Left lung (tissue), 10 donors: ENCODE data around the gene GRWD1. TPM values are rescaled to one million over a fixed set of nuclear protein-coding genes. Genes with fewer than 3 reads are reported as not detected.
A peak's percentile ranks its signal among the peaks of the same experiment; 100 is the strongest.

ENCODE experiments used
- ATAC-seq: fragments of 200-7000 bp; cut with Tn5 transposase; one replicate; pipeline ENCODE4 v1.9.1; 2020; ENCODE audit warnings: moderate library complexity
- DNase-seq, 4 donors: peaks; one replicate each; pipeline ENCODE4 v3.0.0-alpha.2; 2013 to 2020
- H3K27ac ChIP-seq, 2 donors: fragments of 200-600 bp; sonication (generic) in 1 of 2; one replicate each; pipeline versions ENCODE4 v1.5.0 to v1.8.0; 2020 to 2021
- H3K27me3 ChIP-seq, 2 donors: fragments of 200-600 bp; sonication (generic) in 1 of 2; one replicate each; pipeline versions ENCODE4 v1.5.0 to v1.8.0; 2020 to 2021
- H3K36me3 ChIP-seq, 2 donors: fragments of 200-600 bp; sonication (generic) in 1 of 2; one replicate each; pipeline versions ENCODE4 v1.5.0 to v1.8.0; 2020 to 2021
- H3K4me1 ChIP-seq, 2 donors: fragments of 200-600 bp; one replicate each; pipeline ENCODE4 v1.8.0; 2021
- H3K4me3 ChIP-seq, 2 donors: fragments of 200-600 bp; sonication (generic) in 1 of 2; one replicate each; pipeline versions ENCODE4 v1.5.0 to v1.8.0; 2020 to 2021; ENCODE audit warnings: mild to moderate bottlenecking in 1 of 2
- H3K9me3 ChIP-seq, 2 donors: fragments of 200-600 bp; sonication (generic) in 1 of 2; one replicate each; pipeline versions ENCODE4 v1.5.0 to v1.8.0; 2020 to 2021
- intact Hi-C, 2 donors: fragments of 100-400 bp; cut with DNase I; formaldehyde crosslinking; loops; one replicate each; pipeline versions ENCODE4 v1.11.2 to v1.14.2; 2022
- polyA plus RNA-seq, 6 donors: library from polyadenylated mRNA; unstranded; fragments of 120-200 nt; gene quantifications; one replicate each; pipeline ENCODE4 v1.2.1, GENCODE V29; 2013; ENCODE audit not compliant: insufficient read length in 6 of 6
- total RNA-seq, 2 donors: library from RNA; stranded (reverse); fragmentation: NEBNext Ultra II Directional; extraction: Animal tissue kit (Norgen Biotek cat#: 25700); gene quantifications; one replicate each; pipeline ENCODE4 v1.2.1, GENCODE V29; 2021
- TF ChIP-seq, protein P1 (sequence below), 2 donors: fragments of 200-600 bp; sonication (generic) in 1 of 2; IDR thresholded peaks; one replicate each; pipeline versions ENCODE4 v1.5.0 to v1.8.0; 2021; ENCODE audit warnings: antibody characterized with exemption in 2 of 2
- donor health status: DM: no; HTN: yes; CAD: no.
- donor health status: DM: no; HTN: no; CAD: no.

GRWD1 gene
- total and polyA plus RNA-seq, 8 donors, result 18.4 to 33.8 (median 24.4) TPM

DNA sequence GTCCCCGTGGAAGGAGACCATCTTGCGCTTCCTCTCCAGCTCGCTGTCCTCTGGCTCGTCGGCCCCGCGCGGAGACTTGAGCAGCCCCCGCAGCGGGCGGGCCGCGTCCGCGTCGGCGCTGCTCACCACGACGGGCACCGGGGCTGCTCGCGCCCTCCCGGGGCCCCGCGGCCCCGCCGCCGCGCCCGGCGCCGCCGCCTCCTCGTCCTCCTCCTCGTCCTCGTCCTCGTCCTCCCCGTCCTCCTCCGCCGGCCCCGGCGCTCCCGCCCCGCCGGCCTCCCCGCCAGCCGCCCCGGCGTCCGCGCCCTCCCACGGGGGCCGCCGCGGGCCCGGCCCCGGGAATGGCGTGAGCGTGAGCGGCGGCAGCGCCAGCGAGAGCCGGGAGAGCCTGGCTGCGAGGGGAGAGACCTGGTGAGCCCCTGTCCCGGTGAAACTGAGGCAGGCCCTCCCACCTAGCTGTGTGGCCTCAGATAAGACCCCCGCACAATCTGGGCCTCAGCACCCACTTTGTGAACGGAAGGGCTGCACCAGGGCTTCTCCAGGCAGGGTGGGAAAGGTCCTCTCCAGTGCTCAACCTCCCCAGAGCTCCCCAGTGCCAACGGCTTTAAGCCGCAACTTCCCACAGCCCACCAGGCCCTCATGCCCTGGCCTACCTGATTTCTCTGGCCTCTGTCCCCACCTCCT is 48.1 kb downstream of the GRWD1 start:
- Histone ChIP-seq H3K4me3 (peak overlapping the region; percentile 33 to 42), H3K36me3 (no peaks in the 10 kb centered on the region), H3K4me1 (peaks cover 0 to 41% of the 10 kb centered on the region in 2 donors), H3K27me3 (peaks cover 8 to 79% of the 10 kb centered on the region in 2 donors), H3K27ac (no peak overlapping the region), H3K9me3 (no peaks in the 10 kb centered on the region)
- intact Hi-C loops, result no loop called here
- ATAC-seq, result peak; percentile 4
- DNase-seq, result no peak
- TF ChIP-seq, protein P1, sequence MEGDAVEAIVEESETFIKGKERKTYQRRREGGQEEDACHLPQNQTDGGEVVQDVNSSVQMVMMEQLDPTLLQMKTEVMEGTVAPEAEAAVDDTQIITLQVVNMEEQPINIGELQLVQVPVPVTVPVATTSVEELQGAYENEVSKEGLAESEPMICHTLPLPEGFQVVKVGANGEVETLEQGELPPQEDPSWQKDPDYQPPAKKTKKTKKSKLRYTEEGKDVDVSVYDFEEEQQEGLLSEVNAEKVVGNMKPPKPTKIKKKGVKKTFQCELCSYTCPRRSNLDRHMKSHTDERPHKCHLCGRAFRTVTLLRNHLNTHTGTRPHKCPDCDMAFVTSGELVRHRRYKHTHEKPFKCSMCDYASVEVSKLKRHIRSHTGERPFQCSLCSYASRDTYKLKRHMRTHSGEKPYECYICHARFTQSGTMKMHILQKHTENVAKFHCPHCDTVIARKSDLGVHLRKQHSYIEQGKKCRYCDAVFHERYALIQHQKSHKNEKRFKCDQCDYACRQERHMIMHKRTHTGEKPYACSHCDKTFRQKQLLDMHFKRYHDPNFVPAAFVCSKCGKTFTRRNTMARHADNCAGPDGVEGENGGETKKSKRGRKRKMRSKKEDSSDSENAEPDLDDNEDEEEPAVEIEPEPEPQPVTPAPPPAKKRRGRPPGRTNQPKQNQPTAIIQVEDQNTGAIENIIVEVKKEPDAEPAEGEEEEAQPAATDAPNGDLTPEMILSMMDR (IDR thresholded peaks at IDR 0.05), result no peak

GRCh38 chr19:48495396-48495795 is 49.6 kb downstream of the GRWD1 start:
- Histone ChIP-seq H3K4me1 (peaks cover 0 to 42% of the 10 kb centered on the region in 2 donors), H3K27me3 (peaks cover 12 to 87% of the 10 kb centered on the region in 2 donors)
- no peak for ATAC-seq

GRCh38 chr19:48496959-48497727 is 51.4 kb downstream of the GRWD1 start:
- H3K4me1 ChIP-seq, result peaks cover 0 to 43% of the 10 kb centered on the region in 2 donors
- no peak for DNase-seq
- no peak overlapping the region for H3K27ac ChIP-seq
- no peak overlapping the region for H3K4me3 ChIP-seq
- H3K9me3 ChIP-seq, result no peaks in the 10 kb centered on the region
- peaks cover 12 to 85% of the 10 kb centered on the region in 2 donors for H3K27me3 ChIP-seq
- TF ChIP-seq, protein P1 (IDR thresholded peaks at IDR 0.05), result no peak
- no peak for ATAC-seq
- intact Hi-C loops, result no loop called here
- no peaks in the 10 kb centered on the region for H3K36me3 ChIP-seq

More at GRCh38 chr19:48495396-48495795, 49.6 kb downstream of the GRWD1 start:
- no peaks in the 10 kb centered on the region for H3K36me3 ChIP-seq
- no peak for DNase-seq
- no peak overlapping the region for H3K27ac ChIP-seq
- no peaks in the 10 kb centered on the region for H3K9me3 ChIP-seq
- intact Hi-C loops, result no loop called here
- H3K4me3 ChIP-seq, result no peak overlapping the region
- TF ChIP-seq, protein P1 (IDR thresholded peaks at IDR 0.05), result no peak

DNA sequence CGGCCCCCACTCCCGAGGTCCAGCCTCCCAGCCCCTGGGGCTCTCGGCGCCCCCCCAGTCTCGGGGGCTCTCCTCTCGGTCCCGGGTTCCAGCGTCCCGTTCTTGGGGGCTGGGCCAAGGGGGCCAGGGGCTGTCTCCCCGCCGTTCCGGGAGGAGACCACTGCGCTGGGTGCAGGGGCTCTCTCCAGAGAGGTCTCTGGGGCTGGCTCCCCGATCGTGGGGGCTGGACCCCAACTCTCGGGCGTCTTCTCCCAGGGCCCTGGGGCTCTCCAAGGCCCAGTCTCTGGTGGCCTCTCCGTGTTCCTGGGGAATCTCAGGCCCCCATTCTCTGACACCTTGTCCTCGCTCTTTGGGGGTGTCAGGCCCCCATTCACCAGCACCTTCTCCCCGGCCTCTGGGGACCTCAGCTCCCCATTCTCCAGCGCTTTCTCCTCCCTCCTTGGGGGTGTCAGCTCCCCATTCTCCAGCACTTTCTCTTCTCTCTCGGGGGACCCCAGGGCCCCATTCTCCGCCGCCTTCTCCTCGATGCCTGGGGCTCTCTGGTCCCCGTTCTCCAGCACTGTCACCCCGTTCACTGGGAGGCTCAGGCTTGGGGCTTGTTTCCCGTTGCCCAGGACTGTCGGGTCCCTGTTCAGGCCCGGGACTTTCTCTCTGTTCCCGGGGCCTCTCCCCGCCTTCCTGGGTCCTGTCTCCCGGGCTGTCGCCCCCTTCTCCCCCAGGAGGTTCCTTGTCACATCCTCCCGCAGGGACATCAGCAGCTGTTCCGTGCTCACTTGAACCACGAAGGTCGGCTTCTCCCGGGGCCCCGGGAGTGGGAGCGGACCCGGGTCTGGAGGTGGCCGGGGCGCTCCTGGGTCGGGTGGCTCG is 52.2 kb downstream of the GRWD1 start:
- H3K4me1 ChIP-seq, result peaks cover 0 to 49% of the 10 kb centered on the region in 2 donors
- DNase-seq (no peak), ATAC-seq (no peak)
- no peaks in the 10 kb centered on the region for H3K36me3 ChIP-seq
- intact Hi-C loops, result no loop called here
- no peaks in the 10 kb centered on the region for H3K9me3 ChIP-seq
- TF ChIP-seq, protein P1 (IDR thresholded peaks at IDR 0.05), result no peak
- H3K27ac ChIP-seq, result no peak overlapping the region
- peaks cover 12 to 85% of the 10 kb centered on the region in 2 donors for H3K27me3 ChIP-seq
- H3K4me3 ChIP-seq, result no peak overlapping the region
